G401.6 (cell line): Measurements from ENCODE around the gene ABHD11.

Source experiments
- FAIRE-seq: peaks from 2 replicates; lab custom pipeline; 2012; peaks lifted over from hg19 to GRCh38; lab: Jason Lieb, UNC

ABHD11 gene

DNA sequence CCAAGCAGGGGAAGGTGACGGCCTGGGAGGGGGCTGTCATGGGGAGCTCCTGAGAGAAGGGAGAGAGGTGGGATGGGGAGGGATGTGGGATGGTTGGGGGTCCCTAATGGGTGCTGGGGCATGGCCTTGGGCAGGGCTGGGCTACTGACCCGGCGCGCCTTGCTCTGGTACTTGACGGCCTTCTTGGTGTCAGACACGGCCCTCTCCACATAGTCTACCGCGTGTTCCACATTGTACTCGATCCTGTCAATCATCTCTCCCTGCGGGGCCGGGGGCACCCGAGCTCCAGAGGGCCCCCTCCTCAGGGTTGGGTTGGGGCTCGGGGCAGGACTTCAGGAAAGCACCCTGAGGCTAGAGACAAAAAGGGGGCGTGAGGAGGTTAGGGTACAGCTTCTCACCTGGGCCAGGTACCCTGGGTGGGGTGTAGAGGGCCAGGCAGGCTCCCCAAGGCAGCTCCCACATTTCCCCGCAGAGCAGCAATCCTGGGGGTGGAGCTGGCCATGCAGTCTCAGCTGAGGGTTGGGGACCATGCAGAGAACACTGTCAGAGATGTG, 37.9 kb downstream of the ABHD11 start:
- no peak for FAIRE-seq

DNA sequence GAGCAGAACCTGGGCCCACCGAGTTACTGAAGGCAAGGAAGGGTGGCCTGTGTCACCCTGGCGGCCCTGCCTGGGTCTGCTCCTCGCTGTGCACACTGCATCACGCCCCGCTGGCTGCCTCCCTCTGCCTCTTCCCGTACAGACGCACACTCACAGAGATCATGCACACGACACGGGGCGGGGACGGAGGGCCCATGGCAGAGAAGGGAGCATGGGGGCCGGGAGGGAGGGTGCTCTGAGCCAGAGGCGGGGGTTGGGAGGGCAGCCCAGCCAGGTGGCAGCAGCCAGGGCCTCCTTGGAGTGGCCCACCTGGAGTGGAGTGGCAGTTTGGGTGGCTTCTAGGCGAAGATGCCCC, 38.6 kb downstream of the ABHD11 start:
- no peak for FAIRE-seq

DNA sequence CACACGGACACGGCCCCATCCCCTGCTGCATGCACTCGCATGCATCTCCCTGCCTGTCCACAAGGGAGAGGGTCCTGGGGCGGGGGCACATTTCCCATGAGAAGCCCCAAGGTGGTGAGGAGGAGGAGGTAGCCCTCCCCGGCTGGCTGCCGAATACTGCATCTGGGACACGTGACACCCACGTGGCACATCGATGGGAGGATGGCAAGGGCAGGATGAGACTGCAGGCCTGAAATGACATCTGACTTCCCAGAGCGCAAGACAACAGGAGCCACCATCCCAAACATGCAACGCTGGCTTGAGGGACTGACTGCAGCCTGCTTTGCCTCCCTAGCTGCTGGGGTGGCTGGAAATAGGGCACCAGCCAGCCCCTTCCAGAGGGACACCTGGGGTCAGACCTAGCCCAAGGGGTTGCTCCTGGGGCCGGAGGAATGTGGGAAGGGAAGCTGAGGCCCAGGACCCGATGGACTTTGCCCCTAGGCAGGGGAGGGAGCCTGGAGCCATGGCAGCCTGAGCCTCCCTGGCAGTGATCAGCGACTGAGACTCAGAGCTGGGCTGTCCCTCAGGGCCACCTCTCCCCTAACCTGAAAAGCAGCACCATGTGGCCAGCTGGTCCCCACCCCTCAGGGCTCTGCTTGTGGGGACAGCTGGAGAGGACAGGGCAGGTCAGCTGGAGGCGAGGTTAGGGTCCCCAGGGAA, 39.1 kb downstream of the ABHD11 start:
- FAIRE-seq, result no peak

DNA sequence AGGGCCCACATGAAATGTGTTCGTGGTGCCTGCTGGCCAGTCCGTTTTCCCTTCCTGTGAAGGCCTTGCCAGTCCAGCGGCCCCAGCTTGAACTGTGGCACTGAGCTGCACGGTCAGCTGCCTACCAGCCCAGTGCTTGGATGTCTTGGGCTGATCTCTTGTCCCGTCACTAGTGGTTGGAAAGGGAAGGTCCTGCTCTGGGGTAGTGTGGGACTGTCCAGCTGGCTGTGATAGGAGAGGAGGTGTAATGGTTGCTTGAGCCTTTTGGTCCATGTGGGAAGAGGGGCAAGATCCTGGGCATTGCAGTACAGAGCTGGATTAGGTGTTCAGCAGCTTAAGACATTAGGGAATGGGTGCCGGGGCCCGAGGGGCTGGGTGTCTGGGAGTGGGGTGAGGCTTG, 40.2 kb downstream of the ABHD11 start:
- no peak for FAIRE-seq

DNA sequence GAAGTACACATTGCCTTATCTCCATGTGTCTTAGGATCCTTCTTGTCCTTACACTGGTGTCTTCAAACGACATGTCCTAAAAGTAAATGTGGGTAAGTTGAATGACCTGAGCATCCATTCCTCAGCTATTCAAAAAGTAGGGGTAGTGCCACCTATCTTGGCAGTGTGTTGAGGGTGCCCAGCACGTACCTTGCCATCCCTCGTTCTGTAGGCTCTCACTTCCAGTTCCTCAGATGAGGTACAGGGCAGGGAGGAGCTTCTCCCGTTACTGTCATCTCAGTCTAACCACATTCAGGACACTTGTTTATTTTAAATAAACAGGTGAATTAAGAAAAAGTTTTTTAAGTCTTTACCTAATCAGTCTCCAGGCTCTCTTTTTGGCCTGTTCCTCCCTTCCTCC, 42.2 kb downstream of the ABHD11 start:
- no peak for FAIRE-seq

DNA sequence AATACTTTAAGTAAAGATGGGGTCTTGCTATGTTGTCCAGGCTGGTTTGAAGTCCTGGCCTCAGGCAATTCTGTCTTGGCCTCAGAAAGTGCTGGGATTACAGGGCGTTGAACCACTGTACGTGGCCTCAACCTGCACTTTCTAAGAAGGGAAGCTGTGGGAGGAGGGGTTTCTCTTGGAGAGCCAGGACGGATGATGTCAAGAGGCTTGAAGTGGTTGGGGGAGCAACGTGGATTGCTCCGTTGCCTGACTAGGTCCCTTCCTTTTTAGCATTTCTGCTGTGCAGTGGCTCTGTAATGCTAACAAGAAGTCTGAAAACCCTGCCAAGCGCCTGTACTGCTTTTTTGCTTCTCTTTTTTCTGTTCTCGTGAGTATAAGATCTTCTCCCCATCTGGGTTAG, 48.0 kb downstream of the ABHD11 start:
- no peak for FAIRE-seq

DNA sequence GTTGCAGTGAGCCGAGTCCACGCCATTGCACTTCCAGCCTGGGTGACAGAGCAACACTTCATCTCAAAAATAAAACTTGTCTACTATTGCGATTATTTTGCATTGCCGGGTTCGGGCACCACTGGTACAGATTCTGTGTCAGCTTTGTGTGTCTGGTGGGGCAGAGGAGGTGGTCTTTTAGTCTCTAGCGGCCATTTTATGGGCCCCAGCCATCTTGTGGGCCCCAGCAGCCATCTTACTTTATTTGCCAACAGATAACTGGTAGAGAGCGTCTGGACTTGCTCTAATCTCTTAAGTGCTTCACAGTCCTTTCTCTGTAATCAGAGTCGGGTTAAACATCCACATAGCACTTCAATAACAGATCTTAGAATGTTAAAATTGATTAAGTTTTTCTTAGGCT, 50.3 kb downstream of the ABHD11 start:
- no peak for FAIRE-seq
